Endothelial cell of umbilical vein (primary cell): ENCODE measurements around the gene TAF8. TPM values are rescaled to one million over a fixed set of nuclear protein-coding genes. Genes with fewer than 3 reads are reported as not detected.

ENCODE experiments used
- BruUV-seq: library from RNA; stranded (reverse); fragments of 400-500 nt; replicated peaks from 2 replicates; lab custom pipeline; 2021; lab: Mats Ljungman, UMichigan
- CTCF ChIA-PET: fragments of 300-600, 350-600 bp; sonication (Branson Sonifier 250); formaldehyde crosslinking; loops from one replicate; lab custom pipeline; 2021; ENCODE audit warnings: antibody characterized with exemption, inconsistent platforms; lab: Charles Lee
- POLR2A ChIA-PET: fragments of 300-600, 350-600 bp; sonication (Branson Sonifier 250); formaldehyde crosslinking; loops from one replicate; lab custom pipeline; 2021; ENCODE audit warnings: antibody characterized with exemption, inconsistent platforms; lab: Charles Lee
- DNase-seq: peaks from one replicate; pipeline ENCODE4 v3.0.0-alpha.2; 2011; ENCODE audit warnings: low read depth, low spot score
- FAIRE-seq: peaks from 2 replicates; lab custom pipeline; 2011; peaks lifted over from hg19 to GRCh38; lab: Jason Lieb, UNC
- H2AFZ ChIP-seq: 2 replicates; pipeline ENCODE4 v1.6.0; 2012; ENCODE audit warnings: low read depth, low read length, control low read depth, inconsistent platforms
- H3K27ac ChIP-seq: 2 replicates; pipeline ENCODE4 v1.5.1; 2011; ENCODE audit warnings: low read depth, mild to moderate bottlenecking, control low read depth, low read length, moderate library complexity; ENCODE audit not compliant: insufficient read depth
- H3K27me3 ChIP-seq, 2 experiments: 2 replicates each; pipeline versions ENCODE4 v1.6.0 to v1.6.1; 2011; ENCODE audit warnings: low read length in 2 of 2, mixed read lengths in 1 of 2; ENCODE audit not compliant: control insufficient read depth in 2 of 2, insufficient read depth in 2 of 2
- H3K36me3 ChIP-seq, 2 experiments: 2 replicates in 1 of 2; 3 replicates in 1 of 2; pipeline ENCODE4 v1.5.1; 2011; ENCODE audit warnings: low read length in 2 of 2, mild to moderate bottlenecking in 1 of 2, moderate library complexity in 1 of 2; ENCODE audit not compliant: control insufficient read depth in 2 of 2, insufficient read depth in 2 of 2; ENCODE audit errors: extremely low read depth in 1 of 2
- H3K4me1 ChIP-seq: 3 replicates; pipeline ENCODE4 v1.5.1; 2011; ENCODE audit warnings: mild to moderate bottlenecking, low read length; ENCODE audit not compliant: control insufficient read depth, insufficient read depth; ENCODE audit errors: extremely low read depth
- H3K4me2 ChIP-seq: 2 replicates; pipeline ENCODE4 v1.6.1; 2011; ENCODE audit warnings: low read length, control low read depth, mixed read lengths; ENCODE audit not compliant: insufficient read depth
- H3K4me3 ChIP-seq, 3 experiments: fragments of 200-600 bp in 1 of 3; sonication (generic), shearing (Covaris generic) in 1 of 3; replicated peaks in 1 of 3; 2 replicates each; pipeline ENCODE4 v1.5.1; 2011 to 2016; ENCODE audit warnings: control low read depth in 3 of 3, low read length in 3 of 3, mild to moderate bottlenecking in 2 of 3, inconsistent platforms in 1 of 3, low read depth in 1 of 3, moderate library complexity in 1 of 3; ENCODE audit not compliant: insufficient read depth in 1 of 3
- H3K79me2 ChIP-seq: 2 replicates; pipeline ENCODE4 v1.6.0; 2012; ENCODE audit warnings: low read length, inconsistent platforms; ENCODE audit not compliant: control insufficient read depth, insufficient read depth
- H3K9ac ChIP-seq: replicated peaks from 2 replicates; pipeline ENCODE3; 2011; ENCODE audit warnings: low read length, control low read depth; ENCODE audit not compliant: insufficient read depth; ENCODE audit errors: extremely low read depth
- H3K9me1 ChIP-seq: replicated peaks from 3 replicates; pipeline ENCODE4 v1.6.0; 2011; ENCODE audit warnings: mild to moderate bottlenecking, low read length; ENCODE audit not compliant: control insufficient read depth, insufficient read depth; ENCODE audit errors: extremely low read depth
- H3K9me3 ChIP-seq: replicated peaks from 2 replicates; pipeline ENCODE4 v1.5.1; 2012; ENCODE audit warnings: low read length, inconsistent platforms; ENCODE audit not compliant: control insufficient read depth, insufficient read depth
- H4K20me1 ChIP-seq: replicated peaks from 2 replicates; pipeline ENCODE3; 2011; ENCODE audit warnings: mild to moderate bottlenecking, low read length; ENCODE audit not compliant: control insufficient read depth, insufficient read depth; ENCODE audit errors: extremely low read depth
- EZH2 ChIP-seq: IDR thresholded peaks from 2 replicates; pipeline ENCODE4 v1.6.1; 2012; ENCODE audit warnings: borderline replicate concordance, low read depth, mild to moderate bottlenecking, moderate library complexity, low read length, inconsistent platforms; ENCODE audit not compliant: severe bottlenecking
- FOS ChIP-seq: IDR thresholded peaks from 2 replicates; pipeline ENCODE4 v1.6.1; 2011; ENCODE audit warnings: mild to moderate bottlenecking, low read length, moderate library complexity, borderline replicate concordance; ENCODE audit not compliant: insufficient read depth
- GATA2 ChIP-seq: IDR thresholded peaks from 2 replicates; pipeline ENCODE4 v1.7.0; 2011; ENCODE audit warnings: low read depth, mild to moderate bottlenecking, moderate library complexity, mixed read lengths, low read length; ENCODE audit not compliant: insufficient read length, insufficient read depth
- JUN ChIP-seq: IDR thresholded peaks from 2 replicates; pipeline ENCODE4 v1.6.1; 2011; ENCODE audit warnings: borderline replicate concordance, low read depth; ENCODE audit not compliant: insufficient read length, insufficient read depth
- MYC ChIP-seq: IDR thresholded peaks from one replicate; pipeline ENCODE4 v1.6.1; 2011; ENCODE audit warnings: mild to moderate bottlenecking, low read depth, low read length
- POLR2A ChIP-seq: IDR thresholded peaks from 2 replicates; pipeline ENCODE4 v1.6.1; 2012; ENCODE audit warnings: low read depth, mild to moderate bottlenecking, control low read depth, low read length
- POLR2AphosphoS5 ChIP-seq: IDR thresholded peaks from 2 replicates; pipeline ENCODE4 v1.6.1; 2012; ENCODE audit warnings: low read depth, mild to moderate bottlenecking, control low read depth, low read length, moderate library complexity; ENCODE audit not compliant: insufficient read depth
- dilution Hi-C: fragments of 300-500 bp; cut with MboI; formaldehyde crosslinking; loops from one replicate; pipeline ENCODE4 v1.15.0; 2019; ENCODE audit warnings: low sequenced_read_pairs; ENCODE audit not compliant: extremely low pct_ligation_motif_present
- intact Hi-C: fragments of 100-400 bp; cut with micrococcal nuclease; formaldehyde crosslinking; loops from one replicate; pipeline ENCODE4 v1.10.0; 2022
- polyA plus RNA-seq, 4 experiments: library from polyadenylated mRNA; depleted of rRNA in 3 of 4; stranded (reverse) in 3 of 4; unstranded in 1 of 4; fragments of >200 nt; gene quantifications; 2 replicates each; pipeline versions ENCODE4 v1.2.1 to v1.2.3, GENCODE V29; 2011 to 2012; ENCODE audit warnings: missing spikeins in 1 of 4
- total RNA-seq: library from RNA; stranded (reverse); gene quantifications from 2 replicates; pipeline ENCODE4 v1.2.3, GENCODE V29; 2021
- TF ChIP-seq, protein P1 (sequence below): IDR thresholded peaks from 2 replicates; pipeline ENCODE4 v1.6.1; 2011; ENCODE audit not compliant: insufficient read depth, insufficient read length
- TF ChIP-seq, protein P2 (sequence below), 2 donors: IDR thresholded peaks; 1 replicate in 1 of 2; 2 replicates in 1 of 2; pipeline ENCODE4 v1.5.1; 2011; ENCODE audit warnings: low read length in 2 of 2, mild to moderate bottlenecking in 2 of 2, moderate library complexity in 2 of 2, control low read depth in 1 of 2, inconsistent platforms in 1 of 2, low read depth in 1 of 2; ENCODE audit not compliant: insufficient read depth in 1 of 2; ENCODE audit errors: extremely low read depth in 1 of 2

TAF8 gene
- total and polyA plus RNA-seq, 2 donors (not counting 3 experiments of a cell fraction or from before 2014, with no cell fraction given), result 32.9 to 45.4 TPM

DNA sequence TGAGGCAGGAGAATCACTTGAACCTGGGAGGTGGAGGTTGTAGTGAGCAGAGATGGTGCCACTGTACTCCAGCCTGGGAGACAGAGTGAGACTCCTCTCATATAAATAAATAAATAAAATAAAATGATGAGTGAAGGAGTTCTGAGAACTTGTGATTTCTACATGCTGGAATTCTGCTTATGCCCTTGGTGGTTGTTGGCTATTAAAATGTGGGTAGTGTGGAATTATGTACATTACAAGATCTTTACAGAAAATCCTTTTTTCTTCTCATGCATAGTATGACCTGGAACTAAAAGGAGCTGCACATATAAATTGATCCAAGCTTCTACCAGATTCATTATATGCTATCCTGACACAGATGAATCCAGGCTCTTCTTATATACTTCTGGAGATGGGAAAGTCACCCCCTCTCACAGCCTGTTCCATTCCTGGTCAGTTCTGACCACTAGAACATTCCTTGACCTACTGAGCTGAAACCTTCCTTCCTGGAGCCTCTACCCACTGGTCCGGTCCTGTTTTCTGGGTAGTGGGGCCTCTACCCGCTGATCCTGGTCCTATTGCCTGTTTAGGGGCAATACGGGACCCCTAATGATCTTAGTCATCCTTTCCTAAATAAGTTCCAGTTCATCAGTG is 37.7 kb upstream of the TAF8 start:
- Histone ChIP-seq H3K27ac (no peak overlapping the region), H3K9ac (no peak overlapping the region), H3K4me2 (no peak overlapping the region), H3K9me1 (no peaks in the 10 kb centered on the region), H3K4me3 (no peak overlapping the region), H3K27me3 (no peaks in the 10 kb centered on the region), H3K36me3 (no peaks in the 10 kb centered on the region), H4K20me1 (no peaks in the 10 kb centered on the region), H3K4me1 (peaks cover 5% of the 10 kb centered on the region), H3K9me3 (no peaks in the 10 kb centered on the region), H2AFZ (no peak overlapping the region), H3K79me2 (no peaks in the 10 kb centered on the region)
- POLR2A ChIA-PET, result no interaction called here
- TF ChIP-seq GATA2, result no peak
- TF ChIP-seq POLR2A, result no peak
- TF ChIP-seq EZH2, result no peak
- no peak for TF ChIP-seq MYC
- no peak for TF ChIP-seq JUN
- TF ChIP-seq, protein P1, sequence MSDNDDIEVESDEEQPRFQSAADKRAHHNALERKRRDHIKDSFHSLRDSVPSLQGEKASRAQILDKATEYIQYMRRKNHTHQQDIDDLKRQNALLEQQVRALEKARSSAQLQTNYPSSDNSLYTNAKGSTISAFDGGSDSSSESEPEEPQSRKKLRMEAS, result no peak
- TF ChIP-seq POLR2AphosphoS5, result no peak
- TF ChIP-seq, protein P2, sequence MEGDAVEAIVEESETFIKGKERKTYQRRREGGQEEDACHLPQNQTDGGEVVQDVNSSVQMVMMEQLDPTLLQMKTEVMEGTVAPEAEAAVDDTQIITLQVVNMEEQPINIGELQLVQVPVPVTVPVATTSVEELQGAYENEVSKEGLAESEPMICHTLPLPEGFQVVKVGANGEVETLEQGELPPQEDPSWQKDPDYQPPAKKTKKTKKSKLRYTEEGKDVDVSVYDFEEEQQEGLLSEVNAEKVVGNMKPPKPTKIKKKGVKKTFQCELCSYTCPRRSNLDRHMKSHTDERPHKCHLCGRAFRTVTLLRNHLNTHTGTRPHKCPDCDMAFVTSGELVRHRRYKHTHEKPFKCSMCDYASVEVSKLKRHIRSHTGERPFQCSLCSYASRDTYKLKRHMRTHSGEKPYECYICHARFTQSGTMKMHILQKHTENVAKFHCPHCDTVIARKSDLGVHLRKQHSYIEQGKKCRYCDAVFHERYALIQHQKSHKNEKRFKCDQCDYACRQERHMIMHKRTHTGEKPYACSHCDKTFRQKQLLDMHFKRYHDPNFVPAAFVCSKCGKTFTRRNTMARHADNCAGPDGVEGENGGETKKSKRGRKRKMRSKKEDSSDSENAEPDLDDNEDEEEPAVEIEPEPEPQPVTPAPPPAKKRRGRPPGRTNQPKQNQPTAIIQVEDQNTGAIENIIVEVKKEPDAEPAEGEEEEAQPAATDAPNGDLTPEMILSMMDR (IDR thresholded peaks at IDR 0.05; ENCODE audit: extremely low read depth in 1 of 2, insufficient read depth in 1 of 2, low read depth in 1 of 2, low read length in 2 of 2), result no peak
- no peak for TF ChIP-seq FOS
- dilution Hi-C loops (no loop called here), intact Hi-C loops (no loop called here)
- CTCF ChIA-PET, result interaction anchor here (1.2 kb wide), 1 partner anchor 76 kb away, joined by 3 read pairs; no protein-coding TSS in a partner anchor
- no peak for FAIRE-seq
- DNase-seq, result no peak
- BruUV-seq, result no TSS peak
